H9 (cell line): ENCODE measurements around the gene RNF220. TPM values are rescaled to one million over a fixed set of nuclear protein-coding genes. Genes with fewer than 3 reads are reported as not detected.

ENCODE experiments used
- DNase-seq: peaks from one replicate; pipeline ENCODE4 v3.0.0-alpha.2; 2017
- H2AFZ ChIP-seq: one replicate; pipeline ENCODE4 v1.6.1; 2013; ENCODE audit warnings: mild to moderate bottlenecking, low read length, control low read depth, moderate library complexity
- H2AK5ac ChIP-seq: 2 replicates; pipeline ENCODE4 v1.6.1; 2013; ENCODE audit warnings: low read length, control low read depth, mixed read lengths; ENCODE audit not compliant: insufficient read length
- H2BK120ac ChIP-seq: one replicate; pipeline ENCODE4 v1.6.1; 2013; ENCODE audit warnings: low read depth, mild to moderate bottlenecking, low read length, control low read depth, inconsistent platforms; ENCODE audit not compliant: poor library complexity, severe bottlenecking
- H2BK12ac ChIP-seq: 2 replicates; pipeline ENCODE4 v1.6.1; 2013; ENCODE audit warnings: low read length, control low read depth, mixed read lengths, low read depth; ENCODE audit not compliant: insufficient read length
- H2BK15ac ChIP-seq: 2 replicates; pipeline ENCODE4 v1.6.1; 2013; ENCODE audit warnings: low read depth, low read length, control low read depth
- H2BK20ac ChIP-seq: one replicate; pipeline ENCODE4 v1.6.1; 2013; ENCODE audit warnings: low read depth, mild to moderate bottlenecking, low read length, control low read depth, inconsistent platforms; ENCODE audit not compliant: poor library complexity, severe bottlenecking
- H2BK5ac ChIP-seq: 2 replicates; pipeline ENCODE4 v1.6.1; 2013; ENCODE audit warnings: low read length, control low read depth, mixed read lengths; ENCODE audit not compliant: insufficient read length
- H3K14ac ChIP-seq: 2 replicates; pipeline ENCODE4 v1.6.1; 2013; ENCODE audit warnings: low read length, control low read depth; ENCODE audit not compliant: insufficient read depth
- H3K18ac ChIP-seq: 2 replicates; pipeline ENCODE4 v1.6.1; 2013; ENCODE audit warnings: low read depth, mild to moderate bottlenecking, mixed read lengths, low read length, control low read depth; ENCODE audit not compliant: insufficient read length
- H3K23ac ChIP-seq: 2 replicates; pipeline ENCODE4 v1.6.1; 2013; ENCODE audit warnings: low read length, control low read depth, mixed read lengths, low read depth; ENCODE audit not compliant: insufficient read length
- H3K23me2 ChIP-seq: 2 replicates; pipeline ENCODE4 v1.6.1; 2013; ENCODE audit warnings: low read depth, mild to moderate bottlenecking, mixed read lengths, low read length, control low read depth; ENCODE audit not compliant: insufficient read length, poor library complexity, severe bottlenecking
- H3K27ac ChIP-seq: 2 replicates; pipeline ENCODE4 v1.5.1; 2013; ENCODE audit warnings: low read length, control low read depth, mixed read lengths, low read depth; ENCODE audit not compliant: insufficient read length
- H3K27me3 ChIP-seq: 2 replicates; pipeline ENCODE4 v1.6.1; 2013; ENCODE audit warnings: low read length, control low read depth, inconsistent platforms; ENCODE audit not compliant: insufficient read depth
- H3K4ac ChIP-seq: 2 replicates; pipeline ENCODE4 v1.6.1; 2013; ENCODE audit warnings: low read depth, mild to moderate bottlenecking, control low read depth, inconsistent platforms, low read length, moderate library complexity
- H3K4me1 ChIP-seq: 2 replicates; pipeline ENCODE4 v1.6.1; 2013; ENCODE audit warnings: low read length, control low read depth, inconsistent platforms; ENCODE audit not compliant: insufficient read depth
- H3K4me2 ChIP-seq: 2 replicates; pipeline ENCODE4 v1.6.1; 2013; ENCODE audit warnings: low read length, control low read depth, mixed read lengths; ENCODE audit not compliant: insufficient read length, insufficient read depth
- H3K56ac ChIP-seq: 2 replicates; pipeline ENCODE4 v1.6.1; 2013; ENCODE audit warnings: low read depth, mild to moderate bottlenecking, mixed read lengths, low read length, control low read depth; ENCODE audit not compliant: insufficient read length
- H3K79me1 ChIP-seq: 2 replicates; pipeline ENCODE4 v1.6.1; 2013; ENCODE audit warnings: low read depth, mild to moderate bottlenecking, moderate library complexity, low read length, control low read depth, inconsistent platforms; ENCODE audit not compliant: insufficient read depth, poor library complexity, severe bottlenecking
- H3K79me2 ChIP-seq: 2 replicates; pipeline ENCODE4 v1.6.1; 2013; ENCODE audit warnings: low read length, control low read depth, inconsistent platforms; ENCODE audit not compliant: insufficient read depth
- H3K9ac ChIP-seq: 2 replicates; pipeline ENCODE4 v1.6.1; 2013; ENCODE audit warnings: low read length, control low read depth, mixed read lengths; ENCODE audit not compliant: insufficient read length; ENCODE audit errors: extremely low read depth
- H3K9me3 ChIP-seq: one replicate; pipeline ENCODE4 v1.6.1; 2013; ENCODE audit warnings: low read depth, low read length, inconsistent platforms; ENCODE audit not compliant: control insufficient read depth
- H3T11ph ChIP-seq: one replicate; pipeline ENCODE4 v1.6.1; 2013; ENCODE audit warnings: mild to moderate bottlenecking, low read length, control low read depth, inconsistent platforms
- H4K20me1 ChIP-seq: one replicate; pipeline ENCODE4 v1.6.1; 2013; ENCODE audit not compliant: control insufficient read depth, insufficient read length, insufficient read depth
- H4K5ac ChIP-seq: 2 replicates; pipeline ENCODE4 v1.6.1; 2013; ENCODE audit warnings: low read depth, mild to moderate bottlenecking, mixed read lengths, low read length, control low read depth; ENCODE audit not compliant: insufficient read length
- H4K8ac ChIP-seq: replicated peaks from 2 replicates; pipeline ENCODE4 v1.6.1; 2013; ENCODE audit warnings: low read length, control low read depth, mixed read lengths, low read depth; ENCODE audit not compliant: insufficient read length
- H4K91ac ChIP-seq: 2 replicates; pipeline ENCODE4 v1.6.1; 2013; ENCODE audit warnings: low read depth, mild to moderate bottlenecking, moderate library complexity, mixed read lengths, low read length, control low read depth; ENCODE audit not compliant: insufficient read length
- H3K27ac Mint-ChIP-seq, 3 experiments: 2 replicates in 2 of 3; 3 replicates in 1 of 3; pipeline ENCODE4 v1.8.0; 2020 to 2021; ENCODE audit warnings: mixed read lengths in 3 of 3, mild to moderate bottlenecking in 1 of 3, moderate library complexity in 1 of 3
- H3K27me3 Mint-ChIP-seq: 2 replicates; pipeline ENCODE4 v1.8.0; 2021; ENCODE audit warnings: low read depth, mild to moderate bottlenecking, moderate library complexity, mixed read lengths
- H3K36me3 Mint-ChIP-seq, 3 experiments: 2 replicates in 2 of 3; 3 replicates in 1 of 3; pipeline ENCODE4 v1.8.0; 2020 to 2021; ENCODE audit warnings: low read depth in 3 of 3, mixed read lengths in 3 of 3; ENCODE audit not compliant: insufficient read depth in 1 of 3
- H3K4me1 Mint-ChIP-seq, 2 experiments: 2 replicates each; pipeline ENCODE4 v1.8.0; 2020; ENCODE audit warnings: mixed read lengths in 2 of 2
- H3K4me3 Mint-ChIP-seq, 2 experiments: 2 replicates in 1 of 2; 3 replicates in 1 of 2; pipeline ENCODE4 v1.8.0; 2020 to 2021; ENCODE audit warnings: mild to moderate bottlenecking in 2 of 2, mixed read lengths in 2 of 2, moderate library complexity in 1 of 2
- H3K9me3 Mint-ChIP-seq, 2 experiments: 2 replicates in 1 of 2; 3 replicates in 1 of 2; pipeline ENCODE4 v1.8.0; 2020; ENCODE audit warnings: mild to moderate bottlenecking in 2 of 2, mixed read lengths in 2 of 2, moderate library complexity in 1 of 2
- WGBS: extraction: QIAGEN DNeasy Blood & Tissue Kit; methylation state at CpG from one replicate; pipeline ENCODE4 v1.1.7; 2013; ENCODE audit warnings: missing lambda C conversion rate, low lambda C conversion rate, mixed read lengths; ENCODE audit not compliant: insufficient read length; ENCODE audit errors: extremely low coverage; 5-methylcytosine and 5-hydroxymethylcytosine counted together
- total RNA-seq: library from RNA; stranded (reverse); gene quantifications from 2 replicates; pipeline ENCODE4 v1.2.1, GENCODE V29; 2021
- TF ChIP-seq, protein P1 (sequence below): fragments of 200-600 bp; sonication (generic); conservative IDR thresholded peaks from 3 replicates; pipeline ENCODE4 v1.8.0; 2021; ENCODE audit warnings: antibody characterized with exemption, mild to moderate bottlenecking

RNF220 gene
- total RNA-seq, 1 experiment from 2014 or later, result 109 TPM

DNA sequence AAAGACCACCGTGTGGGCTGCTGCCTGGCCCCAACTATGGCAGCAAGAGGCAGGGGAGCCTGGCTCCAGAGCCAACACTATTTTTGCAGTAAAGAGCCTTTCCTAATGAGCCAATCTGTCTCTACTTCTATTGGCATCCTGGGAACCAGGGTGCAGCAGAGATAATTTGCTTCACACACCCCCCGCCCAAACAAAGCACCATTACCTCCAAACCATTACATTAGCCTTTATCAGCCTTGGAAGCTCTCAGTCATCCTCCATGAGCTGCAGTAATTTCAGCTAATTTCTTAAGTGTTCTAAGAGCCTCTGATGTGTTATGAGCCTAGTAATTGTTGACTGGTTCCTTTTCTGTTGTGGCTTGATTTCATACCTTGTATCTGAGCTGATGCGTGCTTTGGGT is 291.0 kb downstream of the RNF220 start:
- Mint-ChIP-seq H3K27me3 (peaks cover 5% of the 10 kb centered on the region), H3K4me3 (no peak overlapping the region), H3K9me3 (no peaks in the 10 kb centered on the region), H3K36me3 (no peaks in the 10 kb centered on the region), H3K27ac (no peak overlapping the region), H3K4me1 (peaks cover 0 to 5% of the 10 kb centered on the region in 2 experiments; a peak in 2 of 4 replicates)
- H3K4me1 ChIP-seq, result no peaks in the 10 kb centered on the region
- H3K27ac ChIP-seq, result no peak overlapping the region
- H3K18ac ChIP-seq, result no peak overlapping the region
- H4K91ac ChIP-seq, result no peak overlapping the region
- no peaks in the 10 kb centered on the region for H3K9me3 ChIP-seq
- no peak overlapping the region for H2BK120ac ChIP-seq
- no peaks in the 10 kb centered on the region for H3K79me1 ChIP-seq
- H3K4ac ChIP-seq, result no peak overlapping the region
- H4K5ac ChIP-seq, result no peak overlapping the region
- H3K23me2 ChIP-seq, result no peaks in the 10 kb centered on the region
- DNase-seq, result no peak
- H3T11ph ChIP-seq, result no peak overlapping the region
- H2BK15ac ChIP-seq, result no peak overlapping the region
- H2AK5ac ChIP-seq, result no peak overlapping the region
- no peak overlapping the region for H3K9ac ChIP-seq
- H2BK12ac ChIP-seq, result no peak overlapping the region
- no peak overlapping the region for H3K4me2 ChIP-seq
- H4K8ac ChIP-seq, result no peak overlapping the region
- no peak overlapping the region for H2BK20ac ChIP-seq
- no peaks in the 10 kb centered on the region for H4K20me1 ChIP-seq
- H2BK5ac ChIP-seq, result no peak overlapping the region
- H3K23ac ChIP-seq, result no peak overlapping the region
- no peaks in the 10 kb centered on the region for H3K79me2 ChIP-seq
- H3K56ac ChIP-seq, result no peak overlapping the region
- H3K14ac ChIP-seq, result no peak overlapping the region
- H3K27me3 ChIP-seq, result no peaks in the 10 kb centered on the region
- TF ChIP-seq, protein P1, sequence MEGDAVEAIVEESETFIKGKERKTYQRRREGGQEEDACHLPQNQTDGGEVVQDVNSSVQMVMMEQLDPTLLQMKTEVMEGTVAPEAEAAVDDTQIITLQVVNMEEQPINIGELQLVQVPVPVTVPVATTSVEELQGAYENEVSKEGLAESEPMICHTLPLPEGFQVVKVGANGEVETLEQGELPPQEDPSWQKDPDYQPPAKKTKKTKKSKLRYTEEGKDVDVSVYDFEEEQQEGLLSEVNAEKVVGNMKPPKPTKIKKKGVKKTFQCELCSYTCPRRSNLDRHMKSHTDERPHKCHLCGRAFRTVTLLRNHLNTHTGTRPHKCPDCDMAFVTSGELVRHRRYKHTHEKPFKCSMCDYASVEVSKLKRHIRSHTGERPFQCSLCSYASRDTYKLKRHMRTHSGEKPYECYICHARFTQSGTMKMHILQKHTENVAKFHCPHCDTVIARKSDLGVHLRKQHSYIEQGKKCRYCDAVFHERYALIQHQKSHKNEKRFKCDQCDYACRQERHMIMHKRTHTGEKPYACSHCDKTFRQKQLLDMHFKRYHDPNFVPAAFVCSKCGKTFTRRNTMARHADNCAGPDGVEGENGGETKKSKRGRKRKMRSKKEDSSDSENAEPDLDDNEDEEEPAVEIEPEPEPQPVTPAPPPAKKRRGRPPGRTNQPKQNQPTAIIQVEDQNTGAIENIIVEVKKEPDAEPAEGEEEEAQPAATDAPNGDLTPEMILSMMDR, result no peak
- no CpG with 5 or more reads among the region's 3 CpGs for WGBS
- no peak overlapping the region for H2AFZ ChIP-seq
